Measurements from ENCODE around the gene ARSI. TPM values are rescaled to one million over a fixed set of nuclear protein-coding genes. Genes with fewer than 3 reads are reported as not detected.

ARSI gene
- total RNA-seq, 1 donor from 2014 or later = 0.51 TPM

DNA sequence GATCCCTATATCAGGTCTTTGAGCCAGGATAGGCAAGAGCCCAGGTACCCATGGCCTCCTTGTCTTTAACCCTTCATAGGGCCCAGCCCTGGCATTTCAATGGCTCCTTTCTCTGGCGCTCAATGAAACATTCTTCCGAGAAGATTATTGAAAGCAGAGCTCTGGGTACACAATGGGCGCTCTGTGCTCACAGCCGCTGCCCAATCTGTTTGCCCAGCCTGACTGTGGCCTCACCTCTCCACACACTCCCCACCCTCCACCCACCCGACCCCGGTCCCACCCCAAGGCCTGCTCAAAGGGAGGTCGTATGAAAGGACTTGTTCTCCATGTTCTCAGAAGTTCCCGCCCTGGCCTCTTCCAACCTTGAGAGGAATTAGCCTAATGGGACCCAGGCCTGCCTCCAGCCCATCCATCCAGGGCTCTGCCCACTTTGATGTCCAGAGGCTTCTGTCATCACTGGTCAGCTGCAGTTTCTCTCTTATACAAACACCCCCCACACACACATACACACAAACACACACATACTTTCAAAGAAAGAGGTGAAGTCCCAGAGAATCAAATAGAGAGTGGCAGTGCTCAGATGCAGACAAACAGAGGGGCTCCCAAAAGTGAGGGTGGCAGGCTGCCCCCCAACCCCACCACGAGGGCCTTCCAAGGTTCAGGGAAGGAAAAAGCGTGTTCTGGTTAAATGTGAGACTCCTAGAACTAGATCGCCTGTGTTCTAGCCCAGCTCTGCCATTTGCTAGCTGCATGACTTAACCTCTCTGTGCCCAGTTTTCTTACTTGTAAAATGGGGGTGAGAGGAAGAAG lies 5.1 kb upstream of the ARSI start:
- Mint-ChIP-seq H3K4me1 (peaks cover 63% of the 10 kb centered on the region), H3K9me3 (no peaks in the 10 kb centered on the region), H3K4me3 (peak overlapping the region; percentile 43), H3K27ac (ENCODE audit: unreplicated experiment) (peak overlapping the region; percentile 79), H3K27me3 (ENCODE audit: low read depth) (peaks cover 25% of the 10 kb centered on the region), H3K36me3 (ENCODE audit: low read depth) (no peaks in the 10 kb centered on the region)
- TF ChIP-seq, protein P1, sequence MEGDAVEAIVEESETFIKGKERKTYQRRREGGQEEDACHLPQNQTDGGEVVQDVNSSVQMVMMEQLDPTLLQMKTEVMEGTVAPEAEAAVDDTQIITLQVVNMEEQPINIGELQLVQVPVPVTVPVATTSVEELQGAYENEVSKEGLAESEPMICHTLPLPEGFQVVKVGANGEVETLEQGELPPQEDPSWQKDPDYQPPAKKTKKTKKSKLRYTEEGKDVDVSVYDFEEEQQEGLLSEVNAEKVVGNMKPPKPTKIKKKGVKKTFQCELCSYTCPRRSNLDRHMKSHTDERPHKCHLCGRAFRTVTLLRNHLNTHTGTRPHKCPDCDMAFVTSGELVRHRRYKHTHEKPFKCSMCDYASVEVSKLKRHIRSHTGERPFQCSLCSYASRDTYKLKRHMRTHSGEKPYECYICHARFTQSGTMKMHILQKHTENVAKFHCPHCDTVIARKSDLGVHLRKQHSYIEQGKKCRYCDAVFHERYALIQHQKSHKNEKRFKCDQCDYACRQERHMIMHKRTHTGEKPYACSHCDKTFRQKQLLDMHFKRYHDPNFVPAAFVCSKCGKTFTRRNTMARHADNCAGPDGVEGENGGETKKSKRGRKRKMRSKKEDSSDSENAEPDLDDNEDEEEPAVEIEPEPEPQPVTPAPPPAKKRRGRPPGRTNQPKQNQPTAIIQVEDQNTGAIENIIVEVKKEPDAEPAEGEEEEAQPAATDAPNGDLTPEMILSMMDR (conservative IDR thresholded peaks at IDR 0.05) = no peak
- no peak for DNase-seq (ENCODE audit: low read depth, low spot score)

DNA sequence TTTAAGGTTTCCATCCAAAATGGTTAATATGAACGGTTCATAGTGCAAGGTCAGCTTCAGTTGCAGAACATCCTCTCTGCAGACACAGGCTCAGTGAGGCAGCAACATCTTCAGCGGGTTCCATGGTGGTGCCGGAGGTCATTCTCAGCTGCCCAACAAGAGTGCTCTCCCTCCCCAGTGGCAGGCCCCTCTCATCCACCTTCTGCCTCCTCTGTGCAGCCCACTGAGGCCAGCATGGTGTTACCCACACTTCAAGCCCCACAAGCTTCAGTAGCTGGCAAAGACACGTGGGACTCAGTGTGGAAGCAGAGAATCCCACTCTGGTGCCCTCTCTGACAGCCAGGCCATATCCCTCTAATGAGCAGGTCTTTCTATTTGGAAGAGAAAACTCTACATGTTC lies 4.1 kb upstream of the ARSI start:
- Mint-ChIP-seq H3K4me3 (no peak overlapping the region), H3K36me3 (ENCODE audit: low read depth) (no peaks in the 10 kb centered on the region), H3K27me3 (ENCODE audit: low read depth) (peaks cover 32% of the 10 kb centered on the region), H3K4me1 (peaks cover 63% of the 10 kb centered on the region), H3K9me3 (no peaks in the 10 kb centered on the region), H3K27ac (ENCODE audit: unreplicated experiment) (no peak overlapping the region)
- TF ChIP-seq, protein P1 (conservative IDR thresholded peaks at IDR 0.05) = no peak
- no peak for DNase-seq (ENCODE audit: low read depth, low spot score)

DNA sequence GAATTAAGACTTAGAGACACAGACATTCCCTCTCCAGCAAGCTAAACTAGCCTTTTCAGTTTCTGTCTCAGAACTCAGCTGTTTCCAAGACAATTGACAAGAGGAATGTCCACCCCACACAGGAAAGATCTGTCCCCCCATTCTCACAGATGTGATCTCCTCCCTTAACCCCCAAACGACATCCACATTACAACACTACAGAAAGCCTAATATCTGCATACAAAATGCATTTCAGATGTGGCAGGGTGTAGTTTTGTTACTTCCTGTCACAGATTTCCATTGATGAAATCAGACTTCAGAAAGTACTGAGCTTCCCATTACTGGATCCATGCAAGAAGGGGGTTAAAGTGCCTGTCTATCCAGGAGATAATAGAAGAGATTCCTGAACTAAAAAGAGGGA lies 2.9 kb upstream of the ARSI start:
- no peak for DNase-seq (ENCODE audit: low read depth, low spot score)
- no peaks in the 10 kb centered on the region for H3K9me3 Mint-ChIP-seq
- H3K36me3 Mint-ChIP-seq (ENCODE audit: low read depth) = no peaks in the 10 kb centered on the region
- H3K27ac Mint-ChIP-seq (ENCODE audit: unreplicated experiment) = no peak overlapping the region
- no peak overlapping the region for H3K4me3 Mint-ChIP-seq
- H3K27me3 Mint-ChIP-seq (ENCODE audit: low read depth) = peaks cover 44% of the 10 kb centered on the region
- peaks cover 59% of the 10 kb centered on the region for H3K4me1 Mint-ChIP-seq
- TF ChIP-seq, protein P1 (conservative IDR thresholded peaks at IDR 0.05) = no peak

DNA sequence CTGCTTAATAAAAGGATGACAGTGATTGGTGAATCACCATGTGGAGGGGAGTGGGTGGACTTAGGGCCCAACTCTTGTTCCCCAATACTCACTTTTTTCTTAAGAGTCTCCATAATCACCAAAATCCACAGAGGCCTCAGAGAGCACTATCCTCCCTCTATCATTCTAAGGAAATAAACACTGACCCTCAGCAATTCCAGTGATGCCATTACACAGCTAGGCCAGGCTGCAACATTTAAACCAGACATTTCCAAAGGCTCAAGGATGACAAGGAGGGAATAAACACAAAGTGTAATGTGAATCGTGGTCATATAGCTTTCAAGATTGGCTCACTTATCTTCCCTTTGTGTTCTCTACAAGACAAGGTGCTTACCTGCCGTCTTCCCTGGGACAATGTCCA lies 2.4 kb upstream of the ARSI start:
- H3K4me3 Mint-ChIP-seq = no peak overlapping the region
- TF ChIP-seq, protein P1 (conservative IDR thresholded peaks at IDR 0.05) = no peak
- no peaks in the 10 kb centered on the region for H3K9me3 Mint-ChIP-seq
- H3K27me3 Mint-ChIP-seq (ENCODE audit: low read depth) = peaks cover 49% of the 10 kb centered on the region
- no peaks in the 10 kb centered on the region for H3K36me3 Mint-ChIP-seq (ENCODE audit: low read depth)
- H3K4me1 Mint-ChIP-seq = peaks cover 56% of the 10 kb centered on the region
- no peak for DNase-seq (ENCODE audit: low read depth, low spot score)
- H3K27ac Mint-ChIP-seq (ENCODE audit: unreplicated experiment) = no peak overlapping the region

DNA sequence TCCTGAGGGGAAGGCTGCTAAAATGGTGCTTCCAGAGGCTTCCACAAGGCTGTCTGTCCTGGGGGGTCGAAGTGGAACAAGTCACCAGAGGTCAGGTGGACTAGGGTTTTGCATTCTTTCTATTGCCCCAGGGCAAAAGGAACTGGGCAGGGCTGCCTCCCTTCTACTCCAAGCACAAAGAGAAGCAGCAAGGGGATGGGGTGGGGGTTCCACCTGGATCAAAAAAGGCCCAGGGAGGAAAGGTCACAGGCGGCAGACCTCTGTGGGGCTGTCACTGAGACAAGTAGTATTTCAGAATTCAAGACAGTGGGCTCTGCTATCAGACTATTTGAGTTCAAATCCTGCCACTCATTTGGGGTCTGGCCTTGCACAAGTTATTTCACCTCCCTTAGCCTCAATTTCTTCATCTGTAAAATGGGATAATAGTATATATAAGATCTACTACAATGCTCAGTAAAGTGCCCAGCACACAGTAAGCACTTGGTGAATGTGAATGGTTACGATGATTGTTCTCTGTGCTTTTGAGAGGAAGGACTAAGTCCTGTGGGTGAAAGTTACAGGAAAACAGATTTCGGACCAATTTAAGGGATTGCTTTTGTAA lies 1.9 kb upstream of the ARSI start:
- Mint-ChIP-seq H3K9me3 (no peaks in the 10 kb centered on the region), H3K4me3 (no peak overlapping the region), H3K4me1 (peaks cover 51% of the 10 kb centered on the region), H3K27ac (ENCODE audit: unreplicated experiment) (no peak overlapping the region), H3K27me3 (ENCODE audit: low read depth) (peaks cover 52% of the 10 kb centered on the region), H3K36me3 (ENCODE audit: low read depth) (no peaks in the 10 kb centered on the region)
- DNase-seq (ENCODE audit: low read depth, low spot score) = no peak
- TF ChIP-seq, protein P1 (conservative IDR thresholded peaks at IDR 0.05) = no peak
